Esophagus muscularis mucosa (tissue), 4 donors: ENCODE data around the gene C4orf50.

Source experiments
- CTCF ChIP-seq, 3 experiments: fragments of 200-600 bp in 2 of 3; fragments of 450-650 bp in 1 of 3; sonication (generic) in 2 of 3; IDR thresholded peaks; one replicate each; pipeline ENCODE4 v1.5.1; 2017 to 2019; ENCODE audit warnings: antibody characterized with exemption in 3 of 3, mild to moderate bottlenecking in 2 of 3, moderate library complexity in 1 of 3
- EP300 ChIP-seq: sonication (generic); formaldehyde crosslinking; IDR thresholded peaks from one replicate; pipeline ENCODE4 v1.6.1; 2017; ENCODE audit warnings: antibody characterized with exemption
- POLR2A ChIP-seq: fragments of 450-650 bp; IDR thresholded peaks from one replicate; pipeline ENCODE4 v1.6.1; 2017; ENCODE audit warnings: antibody characterized with exemption, moderate library complexity, mild to moderate bottlenecking, low read depth
- POLR2AphosphoS5 ChIP-seq, 2 donors: sonication (generic); formaldehyde crosslinking; IDR thresholded peaks; one replicate each; pipeline ENCODE4 v1.6.1; 2017; ENCODE audit warnings: antibody characterized with exemption in 2 of 2

- TF ChIP-seq CTCF (IDR thresholded peaks at IDR 0.05) (no peak), POLR2A (no peak), POLR2AphosphoS5 (IDR thresholded peaks at IDR 0.05) (no peak), EP300 (no peak)
These were observed 64.0 kb downstream of the C4orf50 start for GRCh38 chr4:5954056-5954760.
